HepG2 (cell line): ENCODE measurements around the gene ORC2. TPM values are rescaled to one million over a fixed set of nuclear protein-coding genes. Genes with fewer than 3 reads are reported as not detected.

Experiments
- ERF ChIP-seq: IDR thresholded peaks from 2 replicates; pipeline ENCODE4 v1.6.1; 2018; ENCODE audit warnings: missing biosample characterization, missing genetic modification reagents
- HES4 ChIP-seq: sonication (generic); formaldehyde crosslinking; IDR thresholded peaks from 2 replicates; pipeline ENCODE4 v1.9.0; 2021; ENCODE audit warnings: mild to moderate bottlenecking, missing genetic modification reagents, borderline replicate concordance
- KAT7 ChIP-seq: IDR thresholded peaks from 2 replicates; pipeline ENCODE4 v1.6.1; 2018; ENCODE audit warnings: borderline replicate concordance, missing compliant biosample characterization
- NAIF1 ChIP-seq: sonication (generic); formaldehyde crosslinking; IDR thresholded peaks from 2 replicates; pipeline ENCODE4 v1.5.0; 2020; ENCODE audit warnings: mild to moderate bottlenecking, missing genetic modification reagents, borderline replicate concordance
- NFKB2 ChIP-seq: sonication (generic); formaldehyde crosslinking; IDR thresholded peaks from 2 replicates; pipeline ENCODE4 v1.4.0; 2020; ENCODE audit warnings: missing genetic modification reagents, borderline replicate concordance
- NFYC ChIP-seq: IDR thresholded peaks from 2 replicates; pipeline ENCODE4 v1.6.1; 2016; ENCODE audit warnings: missing genetic modification reagents, missing compliant biosample characterization
- PRPF4 ChIP-seq: fragments of 200-400 bp; formaldehyde crosslinking; IDR thresholded peaks from 2 replicates; pipeline ENCODE4 v1.6.1; 2016; ENCODE audit warnings: low read length, low read depth; ENCODE audit not compliant: poor library complexity, severe bottlenecking
- RCOR2 ChIP-seq: IDR thresholded peaks from 2 replicates; pipeline ENCODE4 v1.6.1; 2016; ENCODE audit warnings: missing biosample characterization, missing genetic modification reagents
- RFXANK ChIP-seq: IDR thresholded peaks from 2 replicates; pipeline ENCODE4 v1.6.1; 2016
- RXRB ChIP-seq: IDR thresholded peaks from 2 replicates; pipeline ENCODE4 v1.6.1; 2016; ENCODE audit warnings: borderline replicate concordance, missing genetic modification reagents, missing compliant biosample characterization
- ZBTB10 ChIP-seq: sonication (generic); formaldehyde crosslinking; IDR thresholded peaks from 2 replicates; pipeline ENCODE4 v1.4.0; 2020; ENCODE audit warnings: missing genetic modification reagents, borderline replicate concordance
- ZC3H13 ChIP-seq: sonication (generic); formaldehyde crosslinking; IDR thresholded peaks from 2 replicates; pipeline ENCODE4 v1.8.1; 2023; ENCODE audit warnings: mild to moderate bottlenecking, missing genetic modification reagents, moderate library complexity
- ZMYM4 ChIP-seq: sonication (generic); formaldehyde crosslinking; IDR thresholded peaks from 2 replicates; pipeline ENCODE4 v1.8.1; 2023; ENCODE audit warnings: mild to moderate bottlenecking, missing genetic modification reagents
- ZNF709 ChIP-seq: sonication (generic); formaldehyde crosslinking; IDR thresholded peaks from 2 replicates; pipeline ENCODE4 v1.5.0; 2020; ENCODE audit warnings: mild to moderate bottlenecking, missing genetic modification reagents
- ZNF816 ChIP-seq: sonication (generic); formaldehyde crosslinking; IDR thresholded peaks from 2 replicates; pipeline ENCODE4 v1.8.0; 2022; ENCODE audit warnings: missing genetic modification reagents, mild to moderate bottlenecking, borderline replicate concordance
- polyA plus RNA-seq, 8 experiments: library from polyadenylated mRNA; depleted of rRNA in 3 of 8; stranded (reverse) in 7 of 8; unstranded in 1 of 8; fragments of >200 nt; fragmentation: Illumina TruSeq in 4 of 8; extraction: Trizol in 4 of 8; gene quantifications; 2 replicates each; pipeline versions ENCODE4 v1.2.1 to v1.2.3, GENCODE V29; 2011 to 2016; ENCODE audit warnings: low read depth in 4 of 8, missing spikeins in 1 of 8, mixed read lengths in 1 of 8; ENCODE audit not compliant: insufficient read depth in 1 of 8
- total RNA-seq, 5 experiments: library from RNA; depleted of rRNA; stranded (reverse); fragments of >200 nt; fragmentation: Illumina TruSeq; extraction: Trizol; gene quantifications; 2 replicates each; pipeline ENCODE4 v1.2.3, GENCODE V29; 2016; ENCODE audit warnings: low read depth in 1 of 5
- TF ChIP-seq, protein P1 (sequence below): sonication (generic); formaldehyde crosslinking; IDR thresholded peaks from 2 replicates; pipeline ENCODE4 v1.9.0; 2021; ENCODE audit warnings: missing genetic modification reagents, mild to moderate bottlenecking, borderline replicate concordance
- TF ChIP-seq, protein P2 (sequence below): sonication (generic); formaldehyde crosslinking; IDR thresholded peaks from 2 replicates; pipeline ENCODE4 v1.4.0; 2020; ENCODE audit warnings: mild to moderate bottlenecking, missing genetic modification reagents, borderline replicate concordance
- TF ChIP-seq, protein P3 (sequence below): IDR thresholded peaks from 2 replicates; pipeline ENCODE4 v1.6.1; 2018; ENCODE audit warnings: missing genetic modification reagents

The ORC2 gene
- total and polyA plus RNA-seq, 2 of the 13 experiments (the other 11 are each of a cell fraction or from before 2014, with no cell fraction given): 19.3 to 73.5 TPM

DNA sequence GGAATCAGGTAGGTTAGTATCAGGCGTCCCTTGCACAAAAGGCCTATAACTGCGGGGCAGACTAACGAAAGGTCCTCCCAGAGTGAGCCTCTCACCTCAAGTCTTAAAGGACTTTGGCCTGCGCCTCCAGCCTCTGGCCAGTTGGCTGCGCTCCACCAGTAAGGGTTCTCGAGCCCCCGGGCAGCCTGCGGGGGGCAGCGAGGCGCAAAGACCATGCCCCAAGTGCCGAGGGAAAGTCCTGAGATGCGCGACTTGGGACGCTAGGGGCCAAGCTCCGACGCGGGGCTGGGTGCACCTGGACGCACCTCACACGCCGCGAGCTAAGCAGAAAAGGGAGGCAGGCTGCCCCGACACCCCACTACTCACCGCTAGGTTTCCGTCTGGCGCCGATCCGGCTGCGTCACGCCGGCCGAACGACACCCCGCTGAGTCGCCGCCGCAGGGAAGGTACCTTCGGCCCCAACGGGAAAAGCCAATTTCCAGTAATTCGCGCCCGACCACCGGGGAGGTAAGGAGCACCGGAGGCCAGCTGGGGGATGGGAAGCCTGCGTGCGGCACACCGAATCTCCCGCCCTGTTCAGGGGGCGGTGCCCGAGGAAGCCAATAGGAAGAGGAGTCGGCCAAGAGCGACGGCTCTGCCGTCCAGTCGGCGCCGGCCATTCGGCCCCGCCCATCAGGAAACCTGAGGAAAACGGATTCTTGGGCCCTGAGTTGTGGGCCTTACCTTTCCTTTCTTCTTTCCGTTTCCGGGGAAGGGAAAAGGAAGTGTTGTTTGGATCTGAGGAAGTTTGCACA is at the start of gene ORC2 (continued):
- TF ChIP-seq ZNF816 (CRISPR knock-in tag): peak; percentile 88; the same call in 1 of the 2 replicates
- TF ChIP-seq HES4: peak; percentile 78
- TF ChIP-seq NFYC (CRISPR knock-in tag): peak; percentile 99
- peak; percentile 97 for TF ChIP-seq ZMYM4 (CRISPR knock-in tag)
- TF ChIP-seq ZNF709 (CRISPR knock-in tag): peak; percentile 93; the same call in 1 of the 2 replicates
- peak; percentile 99 for TF ChIP-seq KAT7 (CRISPR knock-in tag)
- TF ChIP-seq, protein P1, sequence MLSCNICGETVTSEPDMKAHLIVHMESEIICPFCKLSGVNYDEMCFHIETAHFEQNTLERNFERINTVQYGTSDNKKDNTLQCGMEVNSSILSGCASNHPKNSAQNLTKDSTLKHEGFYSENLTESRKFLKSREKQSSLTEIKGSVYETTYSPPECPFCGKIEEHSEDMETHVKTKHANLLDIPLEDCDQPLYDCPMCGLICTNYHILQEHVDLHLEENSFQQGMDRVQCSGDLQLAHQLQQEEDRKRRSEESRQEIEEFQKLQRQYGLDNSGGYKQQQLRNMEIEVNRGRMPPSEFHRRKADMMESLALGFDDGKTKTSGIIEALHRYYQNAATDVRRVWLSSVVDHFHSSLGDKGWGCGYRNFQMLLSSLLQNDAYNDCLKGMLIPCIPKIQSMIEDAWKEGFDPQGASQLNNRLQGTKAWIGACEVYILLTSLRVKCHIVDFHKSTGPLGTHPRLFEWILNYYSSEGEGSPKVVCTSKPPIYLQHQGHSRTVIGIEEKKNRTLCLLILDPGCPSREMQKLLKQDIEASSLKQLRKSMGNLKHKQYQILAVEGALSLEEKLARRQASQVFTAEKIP: no peak
- TF ChIP-seq RCOR2 (CRISPR knock-in tag): peak; percentile 42; the same call in 1 of the 2 replicates
- TF ChIP-seq, protein P2, sequence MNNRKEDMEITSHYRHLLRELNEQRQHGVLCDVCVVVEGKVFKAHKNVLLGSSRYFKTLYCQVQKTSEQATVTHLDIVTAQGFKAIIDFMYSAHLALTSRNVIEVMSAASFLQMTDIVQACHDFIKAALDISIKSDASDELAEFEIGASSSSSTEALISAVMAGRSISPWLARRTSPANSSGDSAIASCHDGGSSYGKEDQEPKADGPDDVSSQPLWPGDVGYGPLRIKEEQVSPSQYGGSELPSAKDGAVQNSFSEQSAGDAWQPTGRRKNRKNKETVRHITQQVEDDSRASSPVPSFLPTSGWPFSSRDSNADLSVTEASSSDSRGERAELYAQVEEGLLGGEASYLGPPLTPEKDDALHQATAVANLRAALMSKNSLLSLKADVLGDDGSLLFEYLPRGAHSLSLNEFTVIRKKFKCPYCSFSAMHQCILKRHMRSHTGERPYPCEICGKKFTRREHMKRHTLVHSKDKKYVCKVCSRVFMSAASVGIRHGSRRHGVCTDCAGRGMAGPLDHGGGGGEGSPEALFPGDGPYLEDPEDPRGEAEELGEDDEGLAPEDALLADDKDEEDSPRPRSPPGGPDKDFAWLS: peak; percentile 93; the same call in 1 of the 2 replicates
- TF ChIP-seq, protein P3, sequence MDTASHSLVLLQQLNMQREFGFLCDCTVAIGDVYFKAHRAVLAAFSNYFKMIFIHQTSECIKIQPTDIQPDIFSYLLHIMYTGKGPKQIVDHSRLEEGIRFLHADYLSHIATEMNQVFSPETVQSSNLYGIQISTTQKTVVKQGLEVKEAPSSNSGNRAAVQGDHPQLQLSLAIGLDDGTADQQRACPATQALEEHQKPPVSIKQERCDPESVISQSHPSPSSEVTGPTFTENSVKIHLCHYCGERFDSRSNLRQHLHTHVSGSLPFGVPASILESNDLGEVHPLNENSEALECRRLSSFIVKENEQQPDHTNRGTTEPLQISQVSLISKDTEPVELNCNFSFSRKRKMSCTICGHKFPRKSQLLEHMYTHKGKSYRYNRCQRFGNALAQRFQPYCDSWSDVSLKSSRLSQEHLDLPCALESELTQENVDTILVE: peak; percentile 95
- TF ChIP-seq ERF: peak; percentile 52
- TF ChIP-seq ZC3H13 (CRISPR knock-in tag): peak; percentile 97
- peak; percentile 88; the same call in 1 of the 2 replicates for TF ChIP-seq NFKB2 (CRISPR knock-in tag)
- 0 out of 2 replicates have a peak, but pooled peaks have one; percentile 80 for TF ChIP-seq NAIF1 (CRISPR knock-in tag)
- TF ChIP-seq PRPF4: peak; percentile 90
- TF ChIP-seq RXRB (CRISPR knock-in tag): 0 out of 2 replicates have a peak, but pooled peaks have one; percentile 22
- TF ChIP-seq ZBTB10: peak; percentile 68; the same call in 1 of the 2 replicates
- no peak; the same call in none of the 2 replicates for TF ChIP-seq RFXANK (CRISPR knock-in tag)
